Gastroesophageal sphincter (tissue), 3 donors: ENCODE measurements around the gene SLC2A2.

Experiments
- CTCF ChIP-seq, 4 experiments: fragments of 200-600 bp in 2 of 4; fragments of 450-650 bp in 2 of 4; sonication (generic) in 1 of 4; IDR thresholded peaks; one replicate each; pipeline ENCODE4 v1.5.1; 2017 to 2019; ENCODE audit warnings: antibody characterized with exemption in 4 of 4, mild to moderate bottlenecking in 2 of 4, moderate library complexity in 2 of 4
- EP300 ChIP-seq: sonication (generic); formaldehyde crosslinking; IDR thresholded peaks from one replicate; pipeline ENCODE4 v1.6.1; 2017; ENCODE audit warnings: antibody characterized with exemption, mild to moderate bottlenecking
- POLR2A ChIP-seq, 2 donors: fragments of 450-650 bp; IDR thresholded peaks; one replicate each; pipeline ENCODE4 v1.6.1; 2017; ENCODE audit warnings: antibody characterized with exemption in 2 of 2, mild to moderate bottlenecking in 2 of 2, moderate library complexity in 1 of 2
- POLR2AphosphoS5 ChIP-seq: sonication (generic); formaldehyde crosslinking; IDR thresholded peaks from one replicate; pipeline ENCODE4 v1.6.1; 2017; ENCODE audit warnings: antibody characterized with exemption

- TF ChIP-seq CTCF (IDR thresholded peaks at IDR 0.05) = no peak
- no peak for TF ChIP-seq EP300
- TF ChIP-seq POLR2AphosphoS5 = no peak
- TF ChIP-seq POLR2A (IDR thresholded peaks at IDR 0.05) = no peak
These were observed 26.2 kb downstream of the SLC2A2 start for GRCh38 chr3:171000281-171000680.
